ENCODE results near the gene CFAP141.
"Not testable (repeated sequence)": the region's sequence is repeated elsewhere in the genome, so short reads cannot be mapped to it uniquely, and the experiment has no call there.

DNA sequence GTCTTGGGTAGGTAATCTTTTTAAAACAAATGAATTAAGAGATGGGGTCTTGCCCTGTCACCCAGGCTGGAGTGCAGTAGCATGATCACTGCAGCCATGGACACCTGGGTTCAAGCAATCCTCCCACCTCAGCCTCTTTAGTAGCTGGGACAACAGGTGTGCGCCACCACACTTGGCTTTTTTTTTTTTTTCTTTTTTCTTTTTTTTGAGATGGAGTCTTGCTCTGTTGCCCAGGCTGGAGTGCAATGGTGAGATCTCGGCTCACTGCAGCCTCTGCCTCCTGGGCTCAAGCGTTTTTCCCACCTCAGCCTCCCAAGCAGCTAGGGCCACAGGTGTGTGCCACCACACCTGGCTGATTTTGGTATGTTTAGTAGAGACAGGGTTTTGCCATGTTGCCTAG, 25.0 kb upstream of the CFAP141 start:
- not testable (repeated sequence) for TF ChIP-seq ZFX (IDR thresholded peaks at IDR 0.05)
- TF ChIP-seq, protein P1, sequence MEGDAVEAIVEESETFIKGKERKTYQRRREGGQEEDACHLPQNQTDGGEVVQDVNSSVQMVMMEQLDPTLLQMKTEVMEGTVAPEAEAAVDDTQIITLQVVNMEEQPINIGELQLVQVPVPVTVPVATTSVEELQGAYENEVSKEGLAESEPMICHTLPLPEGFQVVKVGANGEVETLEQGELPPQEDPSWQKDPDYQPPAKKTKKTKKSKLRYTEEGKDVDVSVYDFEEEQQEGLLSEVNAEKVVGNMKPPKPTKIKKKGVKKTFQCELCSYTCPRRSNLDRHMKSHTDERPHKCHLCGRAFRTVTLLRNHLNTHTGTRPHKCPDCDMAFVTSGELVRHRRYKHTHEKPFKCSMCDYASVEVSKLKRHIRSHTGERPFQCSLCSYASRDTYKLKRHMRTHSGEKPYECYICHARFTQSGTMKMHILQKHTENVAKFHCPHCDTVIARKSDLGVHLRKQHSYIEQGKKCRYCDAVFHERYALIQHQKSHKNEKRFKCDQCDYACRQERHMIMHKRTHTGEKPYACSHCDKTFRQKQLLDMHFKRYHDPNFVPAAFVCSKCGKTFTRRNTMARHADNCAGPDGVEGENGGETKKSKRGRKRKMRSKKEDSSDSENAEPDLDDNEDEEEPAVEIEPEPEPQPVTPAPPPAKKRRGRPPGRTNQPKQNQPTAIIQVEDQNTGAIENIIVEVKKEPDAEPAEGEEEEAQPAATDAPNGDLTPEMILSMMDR (conservative IDR thresholded peaks at IDR 0.05), result not testable (repeated sequence)
